GM21390 (cell line): Measurements from ENCODE around the gene CAMKMT.
A peak's percentile ranks its signal among the peaks of the same experiment; 100 is the strongest.

Experiments
- ATAC-seq: cut with Tn5 transposase; IDR thresholded peaks from one replicate; pipeline ENCODE4 v1.9.1; 2021; ENCODE audit not compliant: unreplicated experiment

CAMKMT gene

GRCh38 chr2:44361330-44362206 lies at the start of gene CAMKMT, which contains the start of gene PREPL:
CAMKMT (plus strand) TSS chr2:44361947.
PREPL (minus strand) TSS chr2:44361494; CDS start chr2:44346342, 15,152 bp downstream.
- ATAC-seq, result peak; percentile 74

GRCh38 chr2:44314362-44314761 lies 47.4 kb upstream of the CAMKMT start:
- ATAC-seq, result no peak

GRCh38 chr2:44315945-44316344 lies 45.8 kb upstream of the CAMKMT start:
- no peak for ATAC-seq

- no peak for ATAC-seq
These were observed 40.9 kb upstream of the CAMKMT start for GRCh38 chr2:44320832-44321231.

GRCh38 chr2:44321360-44321759 lies 40.4 kb upstream of the CAMKMT start:
- no peak for ATAC-seq

GRCh38 chr2:44324971-44325426 lies 36.7 kb upstream of the CAMKMT start:
- ATAC-seq, result no peak

GRCh38 chr2:44325897-44326296 lies 35.9 kb upstream of the CAMKMT start:
- ATAC-seq, result no peak

GRCh38 chr2:44326548-44327264 lies 35.0 kb upstream of the CAMKMT start:
- no peak for ATAC-seq

GRCh38 chr2:44328750-44329149 lies 33.0 kb upstream of the CAMKMT start:
- no peak for ATAC-seq

- no peak for ATAC-seq
These were observed 32.4 kb upstream of the CAMKMT start for GRCh38 chr2:44329343-44329742.

GRCh38 chr2:44330801-44331200 lies 30.9 kb upstream of the CAMKMT start:
- ATAC-seq, result no peak

- ATAC-seq, result no peak
These were observed 27.8 kb upstream of the CAMKMT start for GRCh38 chr2:44333994-44334393.

GRCh38 chr2:44335806-44336538 lies 25.8 kb upstream of the CAMKMT start:
- ATAC-seq, result no peak

- no peak for ATAC-seq
These were observed 18.9 kb upstream of the CAMKMT start for GRCh38 chr2:44342854-44343253.

- ATAC-seq, result no peak
These were observed 14.2 kb upstream of the CAMKMT start for GRCh38 chr2:44347526-44347925.

- no peak for ATAC-seq
These were observed 13.3 kb upstream of the CAMKMT start for GRCh38 chr2:44348400-44348799.

GRCh38 chr2:44349506-44349905 lies 12.2 kb upstream of the CAMKMT start:
- no peak for ATAC-seq

GRCh38 chr2:44351088-44351487 lies 10.7 kb upstream of the CAMKMT start:
- ATAC-seq, result no peak

- no peak for ATAC-seq
These were observed 10.1 kb upstream of the CAMKMT start for GRCh38 chr2:44351676-44352075.

GRCh38 chr2:44352510-44352909 lies 9.2 kb upstream of the CAMKMT start:
- ATAC-seq, result no peak

- no peak for ATAC-seq
These were observed 7.0 kb upstream of the CAMKMT start for GRCh38 chr2:44354761-44355160.
